C4-2B (cell line): ENCODE measurements around the gene SNPH.
"Not testable (repeated sequence)": the region's sequence is repeated elsewhere in the genome, so short reads cannot be mapped to it uniquely, and the experiment has no call there.

Experiments
- H3K27ac ChIP-seq: fragments of 450-650 bp; 2 replicates; pipeline ENCODE4 v1.5.1; 2017
- ZFX ChIP-seq: fragments of 450-650 bp; IDR thresholded peaks from 2 replicates; pipeline ENCODE4 v1.6.1; 2017
- TF ChIP-seq, protein P1 (sequence below): fragments of 450-650 bp; conservative IDR thresholded peaks from 2 replicates; pipeline ENCODE4 v1.5.1; 2017; ENCODE audit warnings: mild to moderate bottlenecking

Gene SNPH

DNA sequence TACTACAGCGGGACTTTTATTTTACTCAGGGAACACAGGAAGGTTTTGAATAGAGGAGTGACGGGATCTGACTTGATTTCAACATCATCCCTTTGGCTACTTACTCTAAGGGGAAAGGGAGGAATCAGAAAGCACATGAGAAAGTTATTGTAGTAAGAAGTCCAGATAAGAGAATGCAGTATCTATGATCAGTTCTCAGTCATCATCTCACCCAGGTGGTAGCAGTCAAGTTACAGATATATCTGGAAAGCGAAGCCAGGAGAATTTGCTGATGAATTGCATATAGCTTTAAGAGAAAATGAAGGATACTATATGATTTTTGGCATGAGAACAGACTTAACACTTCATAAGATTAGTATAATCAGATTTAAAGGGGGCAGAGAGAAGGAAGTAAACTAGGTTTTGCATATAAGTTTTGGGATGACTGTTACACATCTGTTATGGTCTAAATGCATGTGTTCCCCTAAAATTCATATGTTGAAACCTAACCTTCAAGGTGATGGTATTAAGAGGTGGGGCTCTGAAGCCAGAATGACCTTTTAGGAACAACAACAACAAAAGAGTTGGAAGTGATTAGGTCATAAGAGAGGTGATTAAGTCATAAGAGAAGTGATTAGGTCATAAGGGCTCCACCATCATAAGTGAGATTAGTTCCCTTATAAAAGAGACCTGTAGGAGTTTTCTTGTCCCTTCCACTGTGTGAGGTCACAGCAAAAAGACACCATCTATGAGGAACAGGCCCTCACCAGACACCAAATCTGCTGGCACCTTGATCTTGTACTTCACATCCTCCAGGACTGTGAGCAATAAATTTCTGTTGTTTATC is 33.6 kb upstream of the SNPH start:
- no peak overlapping the region for H3K27ac ChIP-seq
- no peak for TF ChIP-seq ZFX
- TF ChIP-seq, protein P1, sequence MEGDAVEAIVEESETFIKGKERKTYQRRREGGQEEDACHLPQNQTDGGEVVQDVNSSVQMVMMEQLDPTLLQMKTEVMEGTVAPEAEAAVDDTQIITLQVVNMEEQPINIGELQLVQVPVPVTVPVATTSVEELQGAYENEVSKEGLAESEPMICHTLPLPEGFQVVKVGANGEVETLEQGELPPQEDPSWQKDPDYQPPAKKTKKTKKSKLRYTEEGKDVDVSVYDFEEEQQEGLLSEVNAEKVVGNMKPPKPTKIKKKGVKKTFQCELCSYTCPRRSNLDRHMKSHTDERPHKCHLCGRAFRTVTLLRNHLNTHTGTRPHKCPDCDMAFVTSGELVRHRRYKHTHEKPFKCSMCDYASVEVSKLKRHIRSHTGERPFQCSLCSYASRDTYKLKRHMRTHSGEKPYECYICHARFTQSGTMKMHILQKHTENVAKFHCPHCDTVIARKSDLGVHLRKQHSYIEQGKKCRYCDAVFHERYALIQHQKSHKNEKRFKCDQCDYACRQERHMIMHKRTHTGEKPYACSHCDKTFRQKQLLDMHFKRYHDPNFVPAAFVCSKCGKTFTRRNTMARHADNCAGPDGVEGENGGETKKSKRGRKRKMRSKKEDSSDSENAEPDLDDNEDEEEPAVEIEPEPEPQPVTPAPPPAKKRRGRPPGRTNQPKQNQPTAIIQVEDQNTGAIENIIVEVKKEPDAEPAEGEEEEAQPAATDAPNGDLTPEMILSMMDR, result no peak

DNA sequence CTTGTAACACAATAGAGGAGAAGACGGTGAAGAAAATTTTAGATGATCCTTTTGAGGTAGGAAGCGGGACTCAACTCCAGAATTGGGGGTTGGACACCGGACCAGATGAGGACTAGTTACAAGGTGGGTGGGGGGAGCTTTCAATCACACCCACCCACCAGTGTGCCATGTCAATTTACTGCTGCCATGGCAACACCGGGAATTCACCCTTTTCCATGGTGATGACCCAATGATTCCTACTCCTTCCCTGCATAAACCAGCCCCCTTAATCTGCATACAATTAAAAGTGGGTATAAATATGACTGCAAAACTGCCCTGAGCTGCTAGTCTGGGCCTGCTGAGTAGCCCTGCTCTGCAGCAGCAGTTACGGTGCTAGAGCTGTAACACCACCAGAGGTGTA is 25.5 kb upstream of the SNPH start:
- H3K27ac ChIP-seq, result no peak overlapping the region
- no peak for TF ChIP-seq ZFX
- TF ChIP-seq, protein P1, result no peak

DNA sequence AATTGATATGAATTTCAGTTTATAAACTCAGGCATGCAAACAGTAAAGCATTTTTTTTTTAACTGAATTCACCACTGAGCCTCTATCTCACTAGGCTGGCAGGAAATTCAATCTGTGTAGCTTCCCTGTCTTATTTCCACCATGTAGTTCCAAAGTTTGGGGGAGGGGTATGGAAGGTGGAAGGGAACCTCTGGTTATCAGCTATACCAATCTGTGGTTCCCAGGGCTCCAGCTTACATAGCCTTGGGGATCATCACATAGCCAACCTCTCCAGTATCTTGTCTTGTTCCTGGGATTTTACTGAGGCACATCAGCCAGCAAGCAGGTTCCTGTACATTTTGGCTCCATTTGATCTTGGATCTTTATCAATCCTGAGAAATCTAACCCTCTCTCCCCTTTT is 24.6 kb upstream of the SNPH start:
- H3K27ac ChIP-seq, result no peak overlapping the region
- TF ChIP-seq, protein P1, result no peak
- TF ChIP-seq ZFX, result no peak

DNA sequence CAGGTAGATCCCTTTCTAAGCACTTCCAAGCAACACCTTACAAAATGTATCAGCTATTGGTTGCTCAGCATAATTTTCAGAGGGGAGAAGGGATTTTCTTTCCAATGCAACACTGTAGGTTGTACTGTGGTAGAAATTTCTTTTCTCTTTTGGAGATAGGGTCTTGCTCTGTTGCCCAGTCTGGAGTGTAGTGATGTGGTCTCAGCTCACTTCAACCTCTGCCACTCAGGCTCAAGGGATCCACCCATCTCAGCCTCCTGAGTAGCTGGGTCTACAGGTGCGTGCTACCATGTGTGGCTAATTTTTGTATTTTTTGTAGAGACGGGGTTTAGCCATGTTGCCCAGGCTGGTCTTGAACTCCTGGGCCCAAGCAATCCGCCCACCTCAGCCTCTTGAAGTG is 24.0 kb upstream of the SNPH start:
- TF ChIP-seq, protein P1, result no peak
- no peak for TF ChIP-seq ZFX
- H3K27ac ChIP-seq, result no peak overlapping the region

DNA sequence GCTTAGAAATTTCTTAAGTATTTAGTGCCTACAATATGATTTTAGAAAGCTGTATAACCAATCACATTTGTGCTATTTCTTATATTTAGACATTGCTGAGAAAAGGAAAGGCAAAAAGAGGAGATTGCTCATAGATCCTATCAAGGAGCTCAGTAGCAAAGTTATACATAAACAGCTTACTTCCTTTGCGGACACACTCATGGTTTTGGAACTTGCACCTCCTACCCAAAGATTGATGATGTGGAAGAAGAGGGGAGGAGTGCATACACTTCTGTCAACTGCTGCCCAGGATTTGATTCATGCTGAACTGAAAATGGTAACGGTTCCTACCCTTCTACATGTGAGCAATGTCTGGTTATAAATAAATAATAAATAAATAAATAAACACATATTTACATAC is 23.6 kb upstream of the SNPH start:
- H3K27ac ChIP-seq, result no peak overlapping the region
- TF ChIP-seq, protein P1, result no peak
- no peak for TF ChIP-seq ZFX

DNA sequence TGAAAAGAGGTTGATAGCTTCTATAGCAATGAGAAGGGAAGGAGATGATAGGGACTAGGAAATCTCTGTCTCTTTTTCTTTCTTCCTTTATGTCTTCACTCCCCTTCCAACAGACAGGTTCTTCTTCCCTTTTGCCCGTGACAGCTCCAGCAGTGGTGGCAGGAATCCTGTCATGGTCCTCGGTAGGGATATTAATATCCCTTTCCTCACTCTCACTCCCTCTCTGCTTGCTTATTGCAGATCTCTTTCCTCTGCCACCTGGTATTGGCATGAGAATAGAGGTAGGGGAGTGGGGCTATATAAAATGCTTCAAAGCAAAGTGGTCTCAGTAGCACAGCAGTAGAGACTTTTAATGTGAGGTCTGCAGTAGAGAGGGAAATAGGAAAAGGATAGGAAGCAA is 20.5 kb upstream of the SNPH start:
- no peak overlapping the region for H3K27ac ChIP-seq
- TF ChIP-seq, protein P1, result no peak
- TF ChIP-seq ZFX, result no peak

DNA sequence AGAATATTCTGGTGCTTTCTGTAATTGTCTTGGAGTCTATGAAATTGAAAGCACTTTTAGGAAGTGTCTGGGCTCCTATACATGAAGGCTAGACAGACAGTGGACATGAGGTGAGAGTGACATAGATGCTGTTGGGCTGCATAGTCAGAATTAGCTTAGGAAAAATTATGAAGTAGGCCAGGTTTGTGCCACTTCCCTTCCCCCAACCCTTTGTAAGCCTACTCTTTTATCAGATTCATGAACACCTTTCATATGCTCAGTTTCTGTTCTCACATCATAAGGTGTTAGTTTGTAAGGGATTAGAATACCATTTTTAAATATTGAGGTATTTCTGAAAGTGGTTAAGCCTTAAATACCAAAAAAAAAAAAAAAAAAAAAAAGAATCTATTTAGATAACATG is 18.4 kb upstream of the SNPH start:
- H3K27ac ChIP-seq, result no peak overlapping the region
- TF ChIP-seq ZFX, result no peak
- TF ChIP-seq, protein P1, result no peak

DNA sequence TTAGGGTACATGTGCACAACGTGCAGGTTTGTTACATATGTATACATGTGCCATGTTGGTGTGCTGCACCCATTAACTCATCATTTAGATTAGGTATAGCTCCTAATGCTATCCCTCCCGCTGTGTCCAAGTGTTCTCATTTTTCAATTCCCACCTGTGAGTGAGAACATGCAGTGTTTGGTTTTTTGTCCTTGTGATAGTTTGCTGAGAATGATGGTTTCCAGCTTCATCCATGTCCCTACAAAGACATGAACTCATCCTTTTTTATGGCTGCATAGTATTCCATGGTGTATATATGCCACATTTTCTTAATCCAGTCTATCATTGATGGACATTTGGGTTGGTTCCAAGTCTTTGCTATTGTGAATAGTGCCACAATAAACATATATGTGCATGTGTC is 15.8 kb upstream of the SNPH start:
- H3K27ac ChIP-seq, result not testable (repeated sequence)
